ENCODE measurements around the gene CPSF4L.

Gene CPSF4L

GRCh38 chr17:73199751-73200317, 61.8 kb downstream of the CPSF4L start:
- no peak for DNase-seq

DNA sequence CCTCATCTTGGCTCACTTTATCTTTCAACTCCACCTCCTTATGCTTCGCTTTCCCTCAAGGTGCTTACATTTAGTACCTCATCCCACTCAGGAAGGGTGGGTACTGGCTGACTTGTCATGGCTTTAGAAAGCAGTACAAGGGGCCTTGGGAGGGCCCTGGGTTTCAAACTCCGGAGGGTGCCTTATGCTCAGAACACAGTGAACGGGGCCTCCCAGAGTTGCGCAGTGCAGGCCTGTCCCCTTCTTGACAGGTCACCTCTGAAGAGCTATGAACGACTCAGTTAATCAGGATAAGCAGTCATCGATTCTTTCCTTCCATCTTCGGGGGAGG, 62.8 kb downstream of the CPSF4L start:
- no peak for DNase-seq

Data from OCI-M1 (cell line).